PC-3 (cell line): ENCODE results near the gene RGL3. TPM values are rescaled to one million over a fixed set of nuclear protein-coding genes. Genes with fewer than 3 reads are reported as not detected.

ENCODE experiments used
- ATAC-seq: fragments of 200-7000 bp; cut with Tn5 transposase; 2 replicates; pipeline ENCODE4 v1.9.1; 2020; ENCODE audit warnings: mild to moderate bottlenecking, moderate library complexity
- BruUV-seq: library from RNA; stranded (reverse); fragments of 400-500 nt; replicated peaks from 2 replicates; lab custom pipeline; 2021; lab: Mats Ljungman, UMichigan
- CTCF ChIA-PET: fragments of 300-600 bp; sonication (Branson Sonifier 250); formaldehyde crosslinking; loops from one replicate; lab custom pipeline; 2022; ENCODE audit warnings: antibody characterized with exemption; lab: Charles Lee
- POLR2A ChIA-PET: fragments of 300-600 bp; sonication (Branson Sonifier 250); formaldehyde crosslinking; loops from one replicate; lab custom pipeline; 2022; ENCODE audit warnings: antibody characterized with exemption; ENCODE audit not compliant: unreplicated experiment; lab: Charles Lee
- DNase-seq: peaks from one replicate; pipeline ENCODE4 v3.0.0-alpha.2; 2015
- H2AFZ ChIP-seq: fragments of 300-600 bp; sonication (generic); 2 replicates; pipeline ENCODE4 v1.6.0; 2016; ENCODE audit warnings: antibody characterized with exemption, low read length
- H3F3A ChIP-seq: fragments of 300-600 bp; sonication (generic); one replicate; pipeline ENCODE4 v1.6.0; 2017; ENCODE audit warnings: antibody characterized with exemption, low read length, control low read depth, mild to moderate bottlenecking; ENCODE audit not compliant: unreplicated experiment
- H3K27ac ChIP-seq: fragments of 300-600 bp; sonication (generic); 2 replicates; pipeline ENCODE4 v1.5.1; 2016; ENCODE audit warnings: mild to moderate bottlenecking, low read length
- H3K27me3 ChIP-seq: fragments of 300-600 bp; sonication (generic); 2 replicates; pipeline ENCODE4 v1.6.1; 2016; ENCODE audit warnings: low read length, mixed read lengths
- H3K36me3 ChIP-seq: fragments of 300-600 bp; sonication (generic); 2 replicates; pipeline ENCODE4 v1.6.1; 2016; ENCODE audit warnings: low read depth, mixed run types, low read length, mixed read lengths
- H3K4me1 ChIP-seq: fragments of 300-600 bp; sonication (generic); 2 replicates; pipeline ENCODE4 v1.5.1; 2016; ENCODE audit warnings: low read length; ENCODE audit not compliant: insufficient read depth
- H3K4me2 ChIP-seq: fragments of 300-600 bp; sonication (generic); 2 replicates; pipeline ENCODE4 v1.6.0; 2016; ENCODE audit warnings: low read length
- H3K4me3 ChIP-seq: fragments of 300-600 bp; sonication (generic); 2 replicates; pipeline ENCODE4 v1.5.1; 2016; ENCODE audit warnings: mild to moderate bottlenecking, low read length, mixed read lengths
- H3K79me2 ChIP-seq: fragments of 300-600 bp; sonication (generic); 2 replicates; pipeline ENCODE4 v1.6.1; 2017; ENCODE audit warnings: low read length, mixed read lengths
- H3K9ac ChIP-seq: fragments of 300-600 bp; sonication (generic); 2 replicates; pipeline ENCODE4 v1.6.0; 2016; ENCODE audit warnings: mild to moderate bottlenecking, low read length
- H3K9me2 ChIP-seq: fragments of 300-600 bp; sonication (generic); replicated peaks from 2 replicates; pipeline ENCODE4 v1.6.1; 2016; ENCODE audit warnings: mixed run types, low read length, mixed read lengths
- H3K9me3 ChIP-seq: fragments of 300-600 bp; sonication (generic); 2 replicates; pipeline ENCODE4 v1.6.1; 2016; ENCODE audit warnings: low read length, mixed read lengths
- H4K20me1 ChIP-seq: fragments of 300-600 bp; sonication (generic); 2 replicates; pipeline ENCODE4 v1.6.1; 2016; ENCODE audit warnings: low read length, mixed read lengths
- CTCF ChIP-seq: fragments of 300-600 bp; sonication (generic); conservative IDR thresholded peaks from 2 replicates; pipeline ENCODE4 v1.5.1; 2017; ENCODE audit warnings: antibody characterized with exemption, low read depth, mild to moderate bottlenecking, low read length
- EZH2 ChIP-seq: fragments of 300-600 bp; sonication (generic); IDR thresholded peaks from one replicate; pipeline ENCODE4 v1.6.1; 2017; ENCODE audit warnings: antibody characterized with exemption, mild to moderate bottlenecking, low read length; ENCODE audit not compliant: unreplicated experiment
- EZH2phosphoT487 ChIP-seq: fragments of 300-600 bp; sonication (generic); IDR thresholded peaks from 2 replicates; pipeline ENCODE4 v1.6.1; 2018; ENCODE audit warnings: mild to moderate bottlenecking, antibody characterized with exemption, low read length, borderline replicate concordance
- intact Hi-C: fragments of 100-400 bp; cut with micrococcal nuclease; formaldehyde crosslinking; loops from 2 replicates; pipeline ENCODE4 v1.9.0; 2023
- total RNA-seq: library from RNA; depleted of rRNA; stranded (reverse); fragments of >200 nt; gene quantifications from 2 replicates; pipeline ENCODE4 v1.2.3, GENCODE V29; 2014

Gene RGL3
- total RNA-seq, 1 experiment from 2014 or later = 23.5 TPM

- TF ChIP-seq EZH2phosphoT487 = no peak
- no peak for TF ChIP-seq EZH2
- TF ChIP-seq CTCF = no peak
- Histone ChIP-seq H3K36me3 (peaks cover 3% of the 10 kb centered on the region; the same call in 1 of the 2 replicates), H4K20me1 (no peaks in the 10 kb centered on the region), H3K4me1 (no peaks in the 10 kb centered on the region), H3K9me3 (no peaks in the 10 kb centered on the region), H3F3A (no peaks in the 10 kb centered on the region), H3K9ac (no peak overlapping the region), H3K27me3 (no peaks in the 10 kb centered on the region), H3K79me2 (no peaks in the 10 kb centered on the region), H2AFZ (no peak overlapping the region), H3K27ac (no peak overlapping the region), H3K9me2 (no peaks in the 10 kb centered on the region), H3K4me3 (no peak overlapping the region), H3K4me2 (no peak overlapping the region)
- BruUV-seq = no TSS peak
- no peak for ATAC-seq
- DNase-seq = no peak
- CTCF ChIA-PET = no interaction called here
- intact Hi-C loops = no loop called here
- POLR2A ChIA-PET = no interaction called here
These were observed 57.1 kb downstream of the RGL3 start for GRCh38 chr19:11361771-11362731.

GRCh38 chr19:11361037-11361770 is 57.9 kb downstream of the RGL3 start:
- TF ChIP-seq CTCF = no peak
- no peak for TF ChIP-seq EZH2
- no peak for TF ChIP-seq EZH2phosphoT487
- Histone ChIP-seq H3K9me2 (no peaks in the 10 kb centered on the region), H3K4me3 (no peak overlapping the region), H3F3A (no peaks in the 10 kb centered on the region), H3K27ac (no peak overlapping the region), H3K9ac (no peak overlapping the region), H2AFZ (no peak overlapping the region), H4K20me1 (0 out of 2 replicates have a peak, but pooled peaks cover under 1% of the 10 kb centered on the region), H3K79me2 (peaks cover 7% of the 10 kb centered on the region), H3K36me3 (peaks cover 3% of the 10 kb centered on the region; the same call in 1 of the 2 replicates), H3K4me2 (no peak overlapping the region), H3K27me3 (no peaks in the 10 kb centered on the region), H3K4me1 (peaks cover 3% of the 10 kb centered on the region), H3K9me3 (no peaks in the 10 kb centered on the region)
- peak; percentile 30; the same call in 1 of the 2 replicates for ATAC-seq
- no peak for DNase-seq
- intact Hi-C loops = no loop called here
- POLR2A ChIA-PET = no interaction called here
- CTCF ChIA-PET = no interaction called here
- BruUV-seq = no TSS peak
